ENCODE results near the gene BRD1.

BRD1 gene

GRCh38 chr22:49770547-49771265 is 57.0 kb downstream of the BRD1 start:
- H3K9me3 ChIP-seq (ENCODE audit: control insufficient read depth, insufficient read depth, low read length): peaks cover 3% of the 10 kb centered on the region
- no peak overlapping the region for H3K9ac ChIP-seq (ENCODE audit: low read depth, low read length)
- no peak overlapping the region for H3K27ac ChIP-seq (ENCODE audit: low read depth, low read length)
- H3K4me1 ChIP-seq (ENCODE audit: control insufficient read depth, insufficient read depth, low read length): no peaks in the 10 kb centered on the region
- peak overlapping the region; percentile 51; the same call in 1 of the 2 replicates for H3K4me3 ChIP-seq (ENCODE audit: low read depth, low read length)
- H3K36me3 ChIP-seq (ENCODE audit: control insufficient read depth, insufficient read depth, low read length): peaks cover 29% of the 10 kb centered on the region
- no peaks in the 10 kb centered on the region for H3K27me3 ChIP-seq (ENCODE audit: control insufficient read depth, insufficient read depth, low read length)

- Histone ChIP-seq H3K27ac (ENCODE audit: low read depth, low read length) (no peak overlapping the region), H3K9me3 (ENCODE audit: control insufficient read depth, insufficient read depth, low read length) (peaks cover 3% of the 10 kb centered on the region), H3K4me1 (ENCODE audit: control insufficient read depth, insufficient read depth, low read length) (no peaks in the 10 kb centered on the region), H3K27me3 (ENCODE audit: control insufficient read depth, insufficient read depth, low read length) (no peaks in the 10 kb centered on the region), H3K36me3 (ENCODE audit: control insufficient read depth, insufficient read depth, low read length) (peaks cover 23% of the 10 kb centered on the region), H3K9ac (ENCODE audit: low read depth, low read length) (no peak overlapping the region), H3K4me3 (ENCODE audit: low read depth, low read length) (no peak overlapping the region)
Observed at GRCh38 chr22:49769691-49770546, 57.8 kb downstream of the BRD1 start.

- Histone ChIP-seq H3K4me1 (ENCODE audit: control insufficient read depth, insufficient read depth, low read length) (no peaks in the 10 kb centered on the region), H3K36me3 (ENCODE audit: control insufficient read depth, insufficient read depth, low read length) (peaks cover 15% of the 10 kb centered on the region), H3K27ac (ENCODE audit: low read depth, low read length) (no peak overlapping the region), H3K9me3 (ENCODE audit: control insufficient read depth, insufficient read depth, low read length) (peaks cover 3% of the 10 kb centered on the region), H3K27me3 (ENCODE audit: control insufficient read depth, insufficient read depth, low read length) (no peaks in the 10 kb centered on the region), H3K4me3 (ENCODE audit: low read depth, low read length) (no peak overlapping the region), H3K9ac (ENCODE audit: low read depth, low read length) (no peak overlapping the region)
Observed at GRCh38 chr22:49768951-49769690, 58.6 kb downstream of the BRD1 start.

- Histone ChIP-seq H3K36me3 (ENCODE audit: control insufficient read depth, insufficient read depth, low read length) (peaks cover 7% of the 10 kb centered on the region), H3K27ac (ENCODE audit: low read depth, low read length) (no peak overlapping the region), H3K9ac (ENCODE audit: low read depth, low read length) (no peak overlapping the region), H3K9me3 (ENCODE audit: control insufficient read depth, insufficient read depth, low read length) (peaks cover 3% of the 10 kb centered on the region), H3K4me1 (ENCODE audit: control insufficient read depth, insufficient read depth, low read length) (no peaks in the 10 kb centered on the region), H3K27me3 (ENCODE audit: control insufficient read depth, insufficient read depth, low read length) (no peaks in the 10 kb centered on the region), H3K4me3 (ENCODE audit: low read depth, low read length) (no peak overlapping the region)
Observed at GRCh38 chr22:49768077-49768910, 59.4 kb downstream of the BRD1 start.

GRCh38 chr22:49767355-49768062 is 60.2 kb downstream of the BRD1 start:
- Histone ChIP-seq H3K4me1 (ENCODE audit: control insufficient read depth, insufficient read depth, low read length) (no peaks in the 10 kb centered on the region), H3K9me3 (ENCODE audit: control insufficient read depth, insufficient read depth, low read length) (peaks cover 3% of the 10 kb centered on the region), H3K9ac (ENCODE audit: low read depth, low read length) (no peak overlapping the region), H3K36me3 (ENCODE audit: control insufficient read depth, insufficient read depth, low read length) (0 out of 2 replicates have a peak, but pooled peaks cover under 1% of the 10 kb centered on the region), H3K4me3 (ENCODE audit: low read depth, low read length) (no peak overlapping the region), H3K27ac (ENCODE audit: low read depth, low read length) (no peak overlapping the region), H3K27me3 (ENCODE audit: control insufficient read depth, insufficient read depth, low read length) (no peaks in the 10 kb centered on the region)

GRCh38 chr22:49765951-49766350 is 61.7 kb downstream of the BRD1 start:
- no peaks in the 10 kb centered on the region for H3K36me3 ChIP-seq (ENCODE audit: control insufficient read depth, insufficient read depth, low read length)
- H3K4me1 ChIP-seq (ENCODE audit: control insufficient read depth, insufficient read depth, low read length): no peaks in the 10 kb centered on the region
- H3K4me3 ChIP-seq (ENCODE audit: low read depth, low read length): no peak overlapping the region
- H3K9me3 ChIP-seq (ENCODE audit: control insufficient read depth, insufficient read depth, low read length): peaks cover 3% of the 10 kb centered on the region
- H3K27me3 ChIP-seq (ENCODE audit: control insufficient read depth, insufficient read depth, low read length): no peaks in the 10 kb centered on the region
- no peak overlapping the region for H3K9ac ChIP-seq (ENCODE audit: low read depth, low read length)
- no peak overlapping the region for H3K27ac ChIP-seq (ENCODE audit: low read depth, low read length)

- Histone ChIP-seq H3K27ac (ENCODE audit: low read depth, low read length) (no peak overlapping the region), H3K9me3 (ENCODE audit: control insufficient read depth, insufficient read depth, low read length) (peaks cover 3% of the 10 kb centered on the region), H3K9ac (ENCODE audit: low read depth, low read length) (no peak overlapping the region), H3K27me3 (ENCODE audit: control insufficient read depth, insufficient read depth, low read length) (no peaks in the 10 kb centered on the region), H3K4me1 (ENCODE audit: control insufficient read depth, insufficient read depth, low read length) (no peaks in the 10 kb centered on the region), H3K4me3 (ENCODE audit: low read depth, low read length) (no peak overlapping the region), H3K36me3 (ENCODE audit: control insufficient read depth, insufficient read depth, low read length) (no peaks in the 10 kb centered on the region)
Observed at GRCh38 chr22:49765091-49765771, 62.4 kb downstream of the BRD1 start.

- Histone ChIP-seq H3K27me3 (ENCODE audit: control insufficient read depth, insufficient read depth, low read length) (no peaks in the 10 kb centered on the region), H3K9me3 (ENCODE audit: control insufficient read depth, insufficient read depth, low read length) (peaks cover 3% of the 10 kb centered on the region), H3K9ac (ENCODE audit: low read depth, low read length) (no peak overlapping the region), H3K4me3 (ENCODE audit: low read depth, low read length) (no peak overlapping the region), H3K4me1 (ENCODE audit: control insufficient read depth, insufficient read depth, low read length) (no peaks in the 10 kb centered on the region), H3K36me3 (ENCODE audit: control insufficient read depth, insufficient read depth, low read length) (no peaks in the 10 kb centered on the region), H3K27ac (ENCODE audit: low read depth, low read length) (no peak overlapping the region)
Observed at GRCh38 chr22:49764127-49764581, 63.5 kb downstream of the BRD1 start.

- Histone ChIP-seq H3K9ac (ENCODE audit: low read depth, low read length) (no peak overlapping the region), H3K27me3 (ENCODE audit: control insufficient read depth, insufficient read depth, low read length) (no peaks in the 10 kb centered on the region), H3K4me3 (ENCODE audit: low read depth, low read length) (no peak overlapping the region), H3K36me3 (ENCODE audit: control insufficient read depth, insufficient read depth, low read length) (no peaks in the 10 kb centered on the region), H3K9me3 (ENCODE audit: control insufficient read depth, insufficient read depth, low read length) (peaks cover 3% of the 10 kb centered on the region), H3K4me1 (ENCODE audit: control insufficient read depth, insufficient read depth, low read length) (no peaks in the 10 kb centered on the region), H3K27ac (ENCODE audit: low read depth, low read length) (no peak overlapping the region)
Observed at GRCh38 chr22:49763696-49764095, 64.0 kb downstream of the BRD1 start.

Data from HUES48 (cell line).